GM18907 (cell line): ENCODE data around the gene USP10.
A peak's percentile ranks its signal among the peaks of the same experiment; 100 is the strongest.
"Not testable (repeated sequence)": the region's sequence is repeated elsewhere in the genome, so short reads cannot be mapped to it uniquely, and the experiment has no call there.

Experiments
- ATAC-seq: cut with Tn5 transposase; IDR thresholded peaks from one replicate; pipeline ENCODE4 v1.9.1; 2021; ENCODE audit warnings: mild to moderate bottlenecking, moderate library complexity; ENCODE audit not compliant: unreplicated experiment

The USP10 gene

GRCh38 chr16:84672276-84673202 is 27.3 kb upstream of the USP10 start:
- ATAC-seq = peak; percentile 55

- ATAC-seq = no peak
Measured at GRCh38 chr16:84673203-84673535, 26.6 kb upstream of the USP10 start.

GRCh38 chr16:84673561-84673960 is 26.2 kb upstream of the USP10 start:
- ATAC-seq = no peak

GRCh38 chr16:84675423-84675822 is 24.4 kb upstream of the USP10 start:
- ATAC-seq = no peak

GRCh38 chr16:84675884-84676283 is 23.9 kb upstream of the USP10 start:
- ATAC-seq = no peak

- no peak for ATAC-seq
Measured at GRCh38 chr16:84677017-84677803, 22.6 kb upstream of the USP10 start.

GRCh38 chr16:84677849-84678248 is 22.0 kb upstream of the USP10 start:
- ATAC-seq = no peak

GRCh38 chr16:84678541-84678940 is 21.3 kb upstream of the USP10 start:
- ATAC-seq = no peak

GRCh38 chr16:84680165-84680842 is 19.5 kb upstream of the USP10 start:
- ATAC-seq = no peak

- ATAC-seq = no peak
Measured at GRCh38 chr16:84680843-84681629, 18.8 kb upstream of the USP10 start.

GRCh38 chr16:84683691-84684591 is 15.9 kb upstream of the USP10 start:
- ATAC-seq = no peak

GRCh38 chr16:84684592-84684965 is 15.2 kb upstream of the USP10 start:
- no peak for ATAC-seq

GRCh38 chr16:84685210-84685609 is 14.6 kb upstream of the USP10 start:
- ATAC-seq = no peak

GRCh38 chr16:84686707-84687298 is 13.0 kb upstream of the USP10 start:
- ATAC-seq = no peak

- peak; percentile 80 for ATAC-seq
Measured at GRCh38 chr16:84687715-84688114, 12.1 kb upstream of the USP10 start.

- not testable (repeated sequence) for ATAC-seq
Measured at GRCh38 chr16:84688163-84688562, 11.6 kb upstream of the USP10 start.

GRCh38 chr16:84689111-84689510 is 10.7 kb upstream of the USP10 start:
- ATAC-seq = no peak

- ATAC-seq = no peak
Measured at GRCh38 chr16:84690088-84690819, 9.5 kb upstream of the USP10 start.
